ENCODE results near the gene RNF181.
"Not testable (repeated sequence)": the region's sequence is repeated elsewhere in the genome, so short reads cannot be mapped to it uniquely, and the experiment has no call there.

RNF181 gene

GRCh38 chr2:85577386-85578242, 17.9 kb upstream of the RNF181 start, which contains the start of gene VAMP8:
Gene VAMP8, plus strand, starts transcription at chr2:85577586. Its CDS starts 61 bp downstream, at chr2:85577647.
- no peak for DNase-seq (ENCODE audit: low read depth in 2 of 2)

DNA sequence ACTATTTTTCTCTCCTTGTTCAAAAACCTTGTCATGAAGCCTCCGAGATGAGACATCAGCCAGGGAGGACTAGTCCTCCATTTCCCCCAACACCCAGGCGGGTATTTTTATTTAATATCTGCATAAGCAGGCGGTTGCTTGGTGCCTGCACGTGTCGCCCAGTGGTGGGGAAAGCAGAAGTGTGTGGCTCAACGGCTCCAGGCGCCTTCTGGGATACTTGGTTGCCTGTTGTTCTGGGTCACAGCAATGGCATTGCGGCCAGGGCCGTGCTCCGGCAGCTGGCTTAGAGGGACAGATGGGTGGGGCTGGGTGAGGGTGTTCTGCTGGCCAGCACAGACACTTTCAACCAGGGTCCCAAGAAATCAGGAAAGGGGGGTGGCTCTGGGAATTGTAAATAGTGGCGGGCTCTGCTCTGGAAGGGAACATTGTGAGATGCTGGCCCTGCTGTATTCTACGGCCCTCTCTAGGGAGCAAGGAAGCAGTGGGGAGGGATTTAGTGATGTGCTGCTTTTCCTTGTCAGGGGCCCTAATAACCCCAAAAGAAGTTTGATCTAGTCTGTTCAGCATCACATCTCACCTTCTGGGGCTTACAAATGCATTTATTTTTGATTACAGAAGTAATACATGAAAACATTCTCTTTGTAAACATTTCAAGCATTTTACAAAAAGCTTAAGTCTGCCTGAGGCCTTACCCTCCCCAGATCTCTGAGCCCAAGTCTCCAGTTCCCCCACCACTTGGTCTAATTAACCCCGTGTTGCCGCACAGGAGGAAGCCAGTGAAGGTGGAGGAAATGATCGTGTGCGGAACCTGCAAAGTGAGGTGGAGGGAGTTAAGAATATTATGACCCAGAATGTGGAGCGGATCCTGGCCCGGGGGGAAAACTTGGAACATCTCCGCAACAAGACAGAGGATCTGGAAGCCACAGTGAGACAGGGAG, 17.0 kb upstream of the RNF181 start:
- DNase-seq (ENCODE audit: low read depth in 2 of 2): no peak

- no peak for DNase-seq (ENCODE audit: low read depth in 2 of 2)
These were observed 16.1 kb upstream of the RNF181 start for GRCh38 chr2:85579266-85579935.

DNA sequence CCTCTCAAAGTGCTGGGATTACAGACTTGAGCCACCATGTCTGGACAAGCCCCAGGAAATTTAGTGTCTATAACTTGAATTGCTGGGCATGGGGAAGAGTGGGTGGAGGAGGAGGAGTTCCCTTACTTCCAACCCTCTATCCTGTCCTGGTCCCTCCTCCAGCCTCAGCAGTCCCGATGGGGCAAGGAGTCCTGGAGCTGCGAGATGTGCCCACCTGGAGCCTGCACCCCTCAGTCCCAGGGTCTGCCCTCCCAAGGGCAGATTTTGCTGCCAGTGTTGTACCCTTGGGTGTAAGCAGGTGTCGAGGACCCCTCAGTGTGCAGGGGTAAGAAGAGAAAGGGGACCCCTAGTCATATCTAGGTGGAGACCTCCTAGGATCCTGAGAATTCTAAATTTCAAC, 15.3 kb upstream of the RNF181 start:
- DNase-seq (ENCODE audit: low read depth in 2 of 2): no peak

DNA sequence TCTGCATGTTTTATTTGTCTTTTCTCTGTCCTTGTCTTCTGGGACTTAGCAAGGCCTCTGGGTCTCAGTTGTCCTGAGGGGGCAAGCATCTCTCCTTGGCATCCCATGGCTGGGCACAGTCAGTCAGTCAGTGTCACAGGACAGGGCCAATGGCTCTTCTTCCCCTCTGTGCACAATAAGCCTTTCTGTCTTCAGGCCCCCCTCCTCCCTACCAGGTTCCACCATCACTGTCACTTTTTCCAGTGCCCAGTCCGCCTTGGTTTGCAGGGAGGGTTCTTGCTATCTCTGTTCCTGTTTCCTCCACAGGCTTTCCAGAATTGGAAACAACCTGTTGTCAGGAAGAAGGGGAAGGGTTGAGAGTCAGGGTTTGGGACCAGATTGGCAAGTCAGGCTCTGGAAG, 13.1 kb upstream of the RNF181 start:
- no peak for DNase-seq (ENCODE audit: low read depth in 2 of 2)

GRCh38 chr2:85583667-85584353, 11.7 kb upstream of the RNF181 start:
- DNase-seq (ENCODE audit: low read depth in 2 of 2): no peak

DNA sequence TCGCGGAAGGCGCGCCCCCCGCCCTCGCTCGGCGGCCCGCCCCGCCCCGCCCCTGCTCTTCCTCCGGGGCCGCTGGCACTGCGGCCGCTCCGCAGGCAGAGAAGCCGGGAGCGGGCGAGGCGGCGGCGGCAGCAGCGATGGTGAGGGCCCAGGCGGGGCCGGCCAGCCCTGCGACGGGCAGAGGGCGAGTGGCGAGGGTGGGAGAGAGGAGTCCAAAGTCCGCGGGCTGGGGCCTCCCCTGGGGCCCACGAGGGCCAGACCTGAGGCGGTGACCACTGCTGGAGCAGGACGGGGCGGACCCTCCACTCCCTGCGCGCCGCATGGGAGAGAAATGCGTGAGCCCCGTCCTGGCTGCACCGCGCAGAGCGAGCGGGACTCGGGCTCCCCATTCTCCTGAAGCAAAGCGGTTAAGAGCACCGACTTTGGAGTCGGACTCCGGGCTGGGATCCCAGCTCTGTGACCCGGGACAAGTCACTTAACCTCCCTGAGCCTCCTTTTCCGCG, 11.1 kb upstream of the RNF181 start, which contains the start of gene VAMP5:
Gene VAMP5 (plus strand): TSS at position 78 of the 503 bp plus-strand sequence. CDS start 60 bp downstream, at position 138.
- no peak for DNase-seq (ENCODE audit: low read depth in 2 of 2)

DNA sequence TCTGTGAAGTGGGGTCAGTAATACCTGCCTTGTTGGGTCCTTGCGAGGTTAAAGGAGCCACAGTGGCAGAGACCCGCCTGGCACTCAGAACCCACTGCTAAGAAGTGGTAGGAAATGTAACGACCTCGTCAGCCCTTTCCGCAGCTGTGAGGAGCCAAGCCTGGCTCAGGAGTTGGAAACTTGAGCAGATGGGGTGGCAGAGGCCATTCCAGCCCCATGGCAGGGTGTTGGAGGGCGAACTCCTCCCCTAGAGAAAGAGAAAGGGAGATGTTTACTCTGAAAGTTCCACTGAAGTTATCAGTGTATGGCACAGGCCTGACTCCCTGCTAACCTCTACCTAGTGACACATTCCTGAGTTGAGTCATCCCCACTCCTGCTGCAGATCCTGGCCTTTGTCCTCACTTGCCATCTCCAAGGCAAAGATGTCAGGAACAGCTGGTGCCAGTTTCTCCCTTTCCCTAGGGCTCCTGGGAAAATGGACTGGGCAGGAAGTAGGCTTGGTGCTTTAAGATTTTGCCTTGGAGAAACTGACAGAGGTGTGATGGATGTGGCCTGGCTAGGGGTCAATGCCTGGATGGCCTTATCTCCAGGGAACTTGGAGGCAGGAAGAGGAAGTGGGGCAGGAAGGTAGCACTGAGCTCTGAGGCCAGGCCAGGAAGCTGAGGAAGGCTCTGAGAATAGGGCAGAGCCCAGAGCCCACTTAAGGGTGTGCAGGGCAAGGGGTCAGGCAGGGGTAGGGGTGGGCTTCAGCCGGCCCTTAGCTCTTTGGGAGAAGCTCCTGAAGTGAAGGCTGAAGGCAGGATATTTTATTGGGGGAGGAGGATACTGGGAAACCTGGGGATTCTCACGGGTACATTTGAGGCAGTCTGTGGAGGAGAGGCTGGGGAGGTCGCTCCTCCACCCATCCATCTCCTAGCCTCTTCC, 10.4 kb upstream of the RNF181 start:
- DNase-seq (ENCODE audit: low read depth in 2 of 2): no peak

GRCh38 chr2:85585781-85586105, 9.8 kb upstream of the RNF181 start:
- no peak for DNase-seq (ENCODE audit: low read depth in 2 of 2)

DNA sequence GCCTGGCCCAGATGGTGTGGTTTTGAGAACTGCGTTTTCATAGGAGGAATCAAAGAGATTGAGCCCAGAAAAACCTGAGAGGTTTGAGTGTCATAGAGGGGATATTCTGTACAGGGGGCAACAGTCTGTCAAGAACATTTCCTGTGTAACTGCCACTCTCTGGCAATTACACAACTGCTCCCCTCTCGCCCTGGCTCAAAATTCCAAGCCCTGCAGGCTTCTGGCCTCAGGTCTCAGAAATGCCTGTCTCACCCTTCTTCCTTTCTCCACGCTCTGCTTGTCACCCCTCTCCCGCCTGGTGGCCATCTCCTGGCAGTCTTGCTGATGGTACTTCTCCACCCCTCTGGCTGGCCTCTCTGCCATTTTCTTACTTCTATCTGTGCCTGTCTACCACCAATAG, 7.3 kb upstream of the RNF181 start:
- DNase-seq (ENCODE audit: low read depth in 2 of 2): no peak

GRCh38 chr2:85588645-85589044, 6.9 kb upstream of the RNF181 start:
- DNase-seq (ENCODE audit: low read depth in 2 of 2): no peak

- DNase-seq (ENCODE audit: low read depth in 2 of 2): no peak
These were observed 6.4 kb upstream of the RNF181 start for GRCh38 chr2:85589181-85589580.

- peak; percentile 45 to 51 for DNase-seq (ENCODE audit: low read depth in 2 of 2)
These were observed 5.4 kb upstream of the RNF181 start for GRCh38 chr2:85589982-85590791.

- DNase-seq (ENCODE audit: low read depth in 2 of 2): no peak
These were observed 4.6 kb upstream of the RNF181 start for GRCh38 chr2:85590950-85591349.

DNA sequence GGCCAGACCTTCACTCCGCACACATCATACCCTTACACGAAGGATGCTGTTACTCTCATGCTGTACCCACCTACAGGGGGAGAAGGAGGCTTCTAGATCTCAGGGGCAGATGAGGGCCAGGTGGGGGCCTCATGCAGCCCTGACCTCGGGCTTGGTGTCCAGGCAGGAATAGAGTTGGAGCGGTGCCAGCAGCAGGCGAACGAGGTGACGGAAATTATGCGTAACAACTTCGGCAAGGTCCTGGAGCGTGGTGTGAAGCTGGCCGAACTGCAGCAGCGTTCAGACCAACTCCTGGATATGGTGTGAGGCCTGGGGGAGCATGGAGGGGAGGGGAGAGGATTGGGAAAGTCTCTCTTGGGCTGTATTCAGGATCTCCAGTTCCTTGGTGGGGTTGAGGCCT, 4.0 kb upstream of the RNF181 start:
- no peak for DNase-seq (ENCODE audit: low read depth in 2 of 2)

DNA sequence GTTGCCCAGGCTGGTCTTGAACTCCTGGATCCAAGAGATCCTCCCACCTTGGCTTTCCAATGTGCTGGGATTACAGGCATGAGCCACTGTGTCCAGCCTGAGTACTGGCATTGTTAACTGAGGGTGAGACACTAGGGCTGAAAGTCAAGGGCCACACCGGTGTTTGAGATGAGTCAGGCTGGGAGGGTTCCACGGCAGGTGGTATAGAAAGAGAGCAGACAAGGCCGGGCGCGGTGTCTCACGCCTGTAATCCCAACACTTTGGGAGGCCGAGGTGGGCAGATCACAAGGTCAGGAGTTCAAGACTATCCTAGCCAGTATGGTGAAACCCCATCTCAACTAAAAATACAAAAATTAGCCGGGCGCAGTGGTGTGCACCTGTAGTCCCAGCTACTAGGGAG, 3.2 kb upstream of the RNF181 start:
- not testable (repeated sequence) for DNase-seq (ENCODE audit: low read depth in 2 of 2)

DNA sequence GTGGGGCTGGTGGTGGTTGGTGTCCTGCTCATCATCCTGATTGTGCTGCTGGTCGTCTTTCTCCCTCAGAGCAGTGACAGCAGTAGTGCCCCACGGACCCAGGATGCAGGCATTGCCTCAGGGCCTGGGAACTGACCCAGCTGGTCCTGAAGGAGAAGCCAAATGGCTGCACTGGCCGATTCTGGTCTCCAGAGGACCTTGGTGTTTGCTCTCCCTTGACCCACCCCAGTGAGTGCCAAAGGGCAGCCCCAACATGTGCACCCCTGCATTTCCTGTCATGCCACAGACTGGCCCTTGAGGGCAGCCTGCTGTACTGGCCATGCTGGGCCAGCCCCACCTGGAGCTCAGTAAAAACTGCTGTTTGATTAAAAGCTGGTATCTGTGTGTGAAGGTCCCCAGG, 2.5 kb upstream of the RNF181 start:
- DNase-seq (ENCODE audit: low read depth in 2 of 2): no peak

GRCh38 chr2:85594715-85595300, 737 bp upstream of the RNF181 start:
- DNase-seq (ENCODE audit: low read depth in 2 of 2): no peak

DNA sequence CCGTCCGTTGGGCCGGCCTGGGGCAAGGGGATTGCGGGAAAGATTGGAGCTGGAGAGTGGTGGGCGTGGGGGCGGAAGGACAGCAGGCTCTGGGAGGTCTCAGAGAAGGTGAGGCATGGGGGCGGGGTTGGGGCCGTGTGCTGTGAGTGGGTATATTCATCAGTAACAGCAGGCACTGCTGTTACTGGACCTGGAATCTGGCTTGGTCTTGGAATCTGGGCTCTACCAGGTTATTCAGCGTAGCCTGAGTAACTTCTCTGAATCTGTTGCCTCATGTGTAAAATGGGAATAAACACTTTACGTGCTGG, 435 bp downstream of the RNF181 start:
- no peak for DNase-seq (ENCODE audit: low read depth in 2 of 2)
